Mammary epithelial cell (primary cell): Measurements from ENCODE around the gene PODXL2.

ENCODE experiments used
- EZH2 ChIP-seq: IDR thresholded peaks from 2 replicates; pipeline ENCODE4 v1.6.1; 2012; ENCODE audit warnings: low read length, inconsistent platforms, borderline replicate concordance
- TF ChIP-seq, protein P1 (sequence below), 2 donors: IDR thresholded peaks in 1 of 2; conservative IDR thresholded peaks in 1 of 2; 2 replicates each; pipeline ENCODE4 v1.5.1; 2011 to 2012; ENCODE audit warnings: inconsistent platforms in 2 of 2, low read length in 2 of 2, mild to moderate bottlenecking in 2 of 2, control low read depth in 1 of 2, low read depth in 1 of 2; ENCODE audit not compliant: insufficient read depth in 1 of 2; ENCODE audit errors: extremely low read depth in 1 of 2

DNA sequence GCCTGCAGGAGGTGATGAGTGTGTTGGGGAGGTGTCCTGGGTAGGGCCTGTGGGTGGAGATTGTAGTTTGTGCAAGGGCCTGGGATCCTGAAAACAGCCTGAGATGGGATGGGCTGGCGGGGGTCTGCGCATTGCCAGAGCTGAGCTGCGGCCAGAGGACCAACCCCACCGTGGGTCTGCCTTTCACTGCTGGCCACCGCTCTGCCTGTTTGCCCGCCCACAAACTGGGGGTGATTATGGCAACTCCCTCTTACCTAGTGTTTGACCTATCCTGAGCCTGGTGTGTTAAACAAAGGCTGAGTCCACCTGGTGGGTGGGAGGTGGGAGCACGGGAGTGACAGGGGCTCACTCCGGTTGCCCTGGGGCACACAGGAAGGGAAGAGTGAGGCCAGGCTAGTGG, 53.6 kb downstream of the PODXL2 start:
- TF ChIP-seq, protein P1, sequence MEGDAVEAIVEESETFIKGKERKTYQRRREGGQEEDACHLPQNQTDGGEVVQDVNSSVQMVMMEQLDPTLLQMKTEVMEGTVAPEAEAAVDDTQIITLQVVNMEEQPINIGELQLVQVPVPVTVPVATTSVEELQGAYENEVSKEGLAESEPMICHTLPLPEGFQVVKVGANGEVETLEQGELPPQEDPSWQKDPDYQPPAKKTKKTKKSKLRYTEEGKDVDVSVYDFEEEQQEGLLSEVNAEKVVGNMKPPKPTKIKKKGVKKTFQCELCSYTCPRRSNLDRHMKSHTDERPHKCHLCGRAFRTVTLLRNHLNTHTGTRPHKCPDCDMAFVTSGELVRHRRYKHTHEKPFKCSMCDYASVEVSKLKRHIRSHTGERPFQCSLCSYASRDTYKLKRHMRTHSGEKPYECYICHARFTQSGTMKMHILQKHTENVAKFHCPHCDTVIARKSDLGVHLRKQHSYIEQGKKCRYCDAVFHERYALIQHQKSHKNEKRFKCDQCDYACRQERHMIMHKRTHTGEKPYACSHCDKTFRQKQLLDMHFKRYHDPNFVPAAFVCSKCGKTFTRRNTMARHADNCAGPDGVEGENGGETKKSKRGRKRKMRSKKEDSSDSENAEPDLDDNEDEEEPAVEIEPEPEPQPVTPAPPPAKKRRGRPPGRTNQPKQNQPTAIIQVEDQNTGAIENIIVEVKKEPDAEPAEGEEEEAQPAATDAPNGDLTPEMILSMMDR (conservative IDR thresholded peaks at IDR 0.05 in 1 of 2, IDR thresholded peaks at IDR 0.05 in 1 of 2; ENCODE audit: extremely low read depth in 1 of 2, insufficient read depth in 1 of 2, low read depth in 1 of 2, low read length in 2 of 2) = no peak
- no peak for TF ChIP-seq EZH2
